GM12864 (cell line): ENCODE data around the gene SLC27A2.

Source experiments
- DNase-seq: peaks from one replicate; pipeline ENCODE4 v3.0.0-alpha.2; 2011; ENCODE audit warnings: low read depth
- H3K4me3 ChIP-seq: 2 replicates; pipeline ENCODE4 v1.5.1; 2011; ENCODE audit warnings: mild to moderate bottlenecking, low read depth, low read length, control low read depth
- CTCF ChIP-seq: IDR thresholded peaks from 2 replicates; pipeline ENCODE4 v1.5.1; 2011; ENCODE audit warnings: low read depth, mild to moderate bottlenecking, moderate library complexity, low read length, control low read depth, inconsistent platforms; ENCODE audit errors: missing control alignments

The SLC27A2 gene

DNA sequence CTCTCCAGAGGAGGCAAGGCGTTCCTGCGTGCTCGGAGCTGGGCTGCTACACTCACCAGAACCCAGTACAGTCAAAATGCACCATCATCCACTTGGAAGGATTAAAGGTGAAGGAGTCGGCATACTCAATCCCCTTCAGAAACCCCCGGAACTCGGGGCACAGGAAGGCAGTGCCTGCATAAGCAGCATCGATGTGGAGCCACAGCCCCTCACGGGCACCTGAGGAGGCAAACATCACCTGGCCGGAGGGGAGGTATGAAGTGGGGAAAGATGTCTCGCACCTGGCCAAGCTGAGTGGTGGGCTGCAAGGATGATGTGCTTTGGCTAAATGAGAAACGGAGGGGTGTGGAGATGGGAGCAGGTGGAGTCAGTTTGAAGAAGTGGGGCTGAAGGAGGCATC is 70.6 kb downstream of the SLC27A2 start:
- no peak for DNase-seq
- H3K4me3 ChIP-seq = no peak overlapping the region
- TF ChIP-seq CTCF = no peak

- TF ChIP-seq CTCF = no peak
- H3K4me3 ChIP-seq = no peak overlapping the region
- no peak for DNase-seq
Observed at GRCh38 chr15:50256188-50257041, 74.4 kb downstream of the SLC27A2 start.

- H3K4me3 ChIP-seq = no peak overlapping the region
- no peak for DNase-seq
- no peak for TF ChIP-seq CTCF
Observed at GRCh38 chr15:50257332-50257731, 75.3 kb downstream of the SLC27A2 start.

GRCh38 chr15:50257924-50258323 is 75.9 kb downstream of the SLC27A2 start:
- no peak for DNase-seq
- no peak for TF ChIP-seq CTCF
- H3K4me3 ChIP-seq = no peak overlapping the region

- TF ChIP-seq CTCF = no peak
- no peak for DNase-seq
- H3K4me3 ChIP-seq = no peak overlapping the region
Observed at GRCh38 chr15:50259276-50259675, 77.3 kb downstream of the SLC27A2 start.

GRCh38 chr15:50260969-50261496 is 79.0 kb downstream of the SLC27A2 start:
- no peak overlapping the region for H3K4me3 ChIP-seq
- DNase-seq = no peak
- no peak for TF ChIP-seq CTCF

- peak; percentile 31 for TF ChIP-seq CTCF
- no peak overlapping the region for H3K4me3 ChIP-seq
- no peak for DNase-seq
Observed at GRCh38 chr15:50261981-50262380, 80.0 kb downstream of the SLC27A2 start.
